HL-60 (cell line): Measurements from ENCODE around the gene PLGRKT.

Experiments
- CTCF ChIP-seq: IDR thresholded peaks from one replicate; pipeline ENCODE4 v1.5.1; 2011; ENCODE audit warnings: low read length, control low read depth, inconsistent platforms; ENCODE audit not compliant: insufficient read depth
- GABPA ChIP-seq: IDR thresholded peaks from 2 replicates; pipeline ENCODE4 v1.6.1; 2012; ENCODE audit warnings: low read depth
- POLR2AphosphoS5 ChIP-seq: IDR thresholded peaks from 2 replicates; pipeline ENCODE4 v1.6.1; 2012; ENCODE audit warnings: low read depth
- REST ChIP-seq: IDR thresholded peaks from 2 replicates; pipeline ENCODE4 v1.6.1; 2012; ENCODE audit warnings: low read depth; ENCODE audit not compliant: insufficient replicate concordance

DNA sequence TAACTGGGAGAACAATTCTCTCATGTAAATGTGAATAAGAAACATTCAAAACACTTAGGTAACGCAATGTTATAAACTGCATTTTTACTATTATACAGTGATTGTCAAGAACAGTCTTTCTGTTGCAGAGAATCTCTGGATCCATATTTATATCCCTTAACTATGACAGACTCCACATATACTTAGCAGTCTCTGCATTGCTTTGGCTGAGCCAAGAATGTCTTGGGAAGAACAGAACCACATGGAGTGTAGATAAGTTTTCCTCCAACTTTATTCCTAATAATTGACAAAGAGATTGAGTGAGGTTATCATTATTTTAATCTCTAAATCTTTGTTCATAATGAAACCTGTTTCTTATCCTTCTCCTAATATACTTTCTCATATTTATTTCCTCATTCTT is 82.5 kb downstream of the PLGRKT start:
- TF ChIP-seq CTCF = no peak
- no peak for TF ChIP-seq POLR2AphosphoS5
- TF ChIP-seq GABPA = no peak
- TF ChIP-seq REST = no peak
